GM12865 (cell line): ENCODE measurements around the gene SLC1A4.
"Not testable (repeated sequence)": the region's sequence is repeated elsewhere in the genome, so short reads cannot be mapped to it uniquely, and the experiment has no call there.

Source experiments
- DNase-seq: peaks from one replicate; pipeline ENCODE4 v3.0.0; 2010; ENCODE audit warnings: low read depth
- H3K4me3 ChIP-seq: 2 replicates; pipeline ENCODE4 v1.5.1; 2011; ENCODE audit warnings: mild to moderate bottlenecking, low read depth, low read length, control low read depth
- CTCF ChIP-seq: IDR thresholded peaks from 2 replicates; pipeline ENCODE4 v1.5.1; 2011; ENCODE audit warnings: low read length, control low read depth, low read depth, inconsistent platforms; ENCODE audit not compliant: insufficient read depth; ENCODE audit errors: missing control alignments

Gene SLC1A4

GRCh38 chr2:64952511-64953482 lies 36.4 kb upstream of the SLC1A4 start:
- TF ChIP-seq CTCF, result no peak
- H3K4me3 ChIP-seq, result no peak overlapping the region
- no peak for DNase-seq

- DNase-seq, result no peak
- no peak for TF ChIP-seq CTCF
- H3K4me3 ChIP-seq, result no peak overlapping the region
Measured at GRCh38 chr2:64955467-64955866, 33.7 kb upstream of the SLC1A4 start.

- H3K4me3 ChIP-seq, result no peak overlapping the region
- TF ChIP-seq CTCF, result no peak
- DNase-seq, result no peak
Measured at GRCh38 chr2:64957109-64957903, 31.9 kb upstream of the SLC1A4 start.

GRCh38 chr2:64958556-64958955 lies 30.6 kb upstream of the SLC1A4 start:
- no peak overlapping the region for H3K4me3 ChIP-seq
- TF ChIP-seq CTCF, result no peak
- DNase-seq, result no peak

GRCh38 chr2:64960819-64961218 lies 28.4 kb upstream of the SLC1A4 start:
- DNase-seq, result no peak
- no peak for TF ChIP-seq CTCF
- no peak overlapping the region for H3K4me3 ChIP-seq

GRCh38 chr2:64963138-64963537 lies 26.1 kb upstream of the SLC1A4 start:
- not testable (repeated sequence) for H3K4me3 ChIP-seq, DNase-seq

GRCh38 chr2:64963719-64964118 lies 25.5 kb upstream of the SLC1A4 start:
- no peak overlapping the region for H3K4me3 ChIP-seq
- no peak for TF ChIP-seq CTCF
- DNase-seq, result no peak
